ENCODE data around the gene BCL2.

Gene BCL2

DNA sequence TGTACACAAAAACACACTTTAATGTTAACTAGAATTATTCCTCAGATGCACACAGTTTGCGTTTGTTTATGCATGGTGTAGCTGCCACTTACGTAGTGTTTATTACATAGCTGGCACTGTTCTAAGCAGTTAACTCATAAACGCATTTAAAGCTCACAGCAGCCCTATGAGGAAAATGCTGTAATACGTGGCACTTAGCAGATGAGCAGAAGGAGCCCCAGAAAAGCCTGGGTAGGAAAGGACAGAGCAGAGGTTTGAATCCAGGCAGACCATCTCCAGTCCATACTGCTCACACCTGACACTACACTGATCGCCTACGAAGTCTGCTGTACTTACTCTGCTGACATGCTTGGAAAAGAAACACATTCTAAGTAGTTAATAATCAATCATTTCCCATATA lies 66.6 kb downstream of the BCL2 start:
- H3K27me3 ChIP-seq (ENCODE audit: control insufficient read depth, insufficient read depth, low read length) = no peaks in the 10 kb centered on the region
- peak overlapping the region; percentile 3 for H3K4me3 ChIP-seq (ENCODE audit: low read length)
- H3K27ac ChIP-seq (ENCODE audit: low read depth, low read length) = no peak overlapping the region
- no peak overlapping the region for H3K9ac ChIP-seq (ENCODE audit: low read length)
- H3K4me1 ChIP-seq (ENCODE audit: control insufficient read depth, insufficient read depth, low read length) = peaks cover 8% of the 10 kb centered on the region
- no peaks in the 10 kb centered on the region for H3K36me3 ChIP-seq (ENCODE audit: control insufficient read depth, insufficient read depth, low read length)

DNA sequence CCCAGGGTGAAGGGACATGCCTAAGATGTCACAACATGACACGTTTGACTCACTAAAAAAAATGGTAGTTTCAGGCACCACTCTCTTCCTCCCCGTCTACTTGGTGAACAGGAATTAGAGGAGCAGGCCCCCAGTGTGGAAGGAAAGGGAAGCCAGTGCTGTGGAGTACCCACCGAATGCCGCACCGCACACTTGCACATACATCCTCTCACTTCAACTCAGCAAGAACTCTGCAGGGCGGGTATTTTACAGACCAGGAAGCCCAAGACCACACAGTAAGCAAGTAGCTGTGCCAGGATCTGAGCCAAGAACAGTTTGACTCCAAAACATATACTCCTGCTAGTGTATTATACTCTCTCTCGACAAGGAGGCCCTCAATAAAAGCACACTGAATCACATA lies 69.8 kb downstream of the BCL2 start:
- Histone ChIP-seq H3K27me3 (ENCODE audit: control insufficient read depth, insufficient read depth, low read length) (no peaks in the 10 kb centered on the region), H3K36me3 (ENCODE audit: control insufficient read depth, insufficient read depth, low read length) (no peaks in the 10 kb centered on the region), H3K4me1 (ENCODE audit: control insufficient read depth, insufficient read depth, low read length) (peaks cover 8% of the 10 kb centered on the region), H3K4me3 (ENCODE audit: low read length) (no peak overlapping the region), H3K27ac (ENCODE audit: low read depth, low read length) (no peak overlapping the region), H3K9ac (ENCODE audit: low read length) (no peak overlapping the region)

DNA sequence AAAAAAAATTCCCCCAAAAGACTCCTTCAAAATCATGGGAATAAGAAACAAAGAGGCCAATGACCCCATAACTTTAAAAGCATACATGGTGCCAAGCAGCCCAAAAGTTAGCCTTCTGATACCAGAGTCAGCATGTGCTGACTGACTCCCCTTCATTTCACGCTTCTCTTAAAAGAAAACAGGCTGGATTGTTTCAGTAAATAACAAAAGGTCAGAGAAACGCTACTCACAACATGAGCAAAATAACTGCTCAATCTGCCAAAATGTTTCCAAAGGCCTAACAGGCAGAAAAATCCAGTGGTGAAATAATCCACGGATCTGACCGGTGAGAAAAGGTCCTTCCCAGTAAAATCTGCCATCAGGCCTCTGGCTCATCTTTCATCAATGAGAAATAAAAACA lies 71.6 kb downstream of the BCL2 start:
- H3K27ac ChIP-seq (ENCODE audit: low read depth, low read length) = no peak overlapping the region
- no peak overlapping the region for H3K9ac ChIP-seq (ENCODE audit: low read length)
- peaks cover 6% of the 10 kb centered on the region for H3K4me1 ChIP-seq (ENCODE audit: control insufficient read depth, insufficient read depth, low read length)

DNA sequence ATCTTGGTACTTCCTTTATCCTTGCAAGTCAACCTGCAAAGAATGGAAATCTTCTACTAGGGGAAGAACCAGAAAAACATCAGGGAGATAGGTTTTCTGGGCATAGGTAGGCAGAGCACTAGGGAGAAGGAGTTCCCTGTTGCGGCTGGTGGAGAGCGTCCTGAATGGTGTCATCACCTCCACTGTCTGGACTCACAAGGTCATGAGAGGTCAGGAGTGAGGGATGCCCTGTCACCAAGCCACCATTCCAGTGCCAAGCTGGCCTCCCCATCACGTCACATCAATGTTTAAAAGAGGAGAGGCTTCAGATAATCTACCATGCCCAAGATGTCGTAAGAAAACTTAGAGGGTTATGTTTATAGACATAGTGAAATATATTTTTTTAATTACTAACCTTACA lies 72.1 kb downstream of the BCL2 start:
- Histone ChIP-seq H3K27ac (ENCODE audit: low read depth, low read length) (no peak overlapping the region), H3K4me1 (ENCODE audit: control insufficient read depth, insufficient read depth, low read length) (peaks cover 6% of the 10 kb centered on the region), H3K9ac (ENCODE audit: low read length) (no peak overlapping the region)

More for the DNA sequence above, 71.6 kb downstream of the BCL2 start:
- no peaks in the 10 kb centered on the region for H3K27me3 ChIP-seq (ENCODE audit: control insufficient read depth, insufficient read depth, low read length)
- H3K36me3 ChIP-seq (ENCODE audit: control insufficient read depth, insufficient read depth, low read length) = no peaks in the 10 kb centered on the region
- H3K4me3 ChIP-seq (ENCODE audit: low read length) = no peak overlapping the region

DNA sequence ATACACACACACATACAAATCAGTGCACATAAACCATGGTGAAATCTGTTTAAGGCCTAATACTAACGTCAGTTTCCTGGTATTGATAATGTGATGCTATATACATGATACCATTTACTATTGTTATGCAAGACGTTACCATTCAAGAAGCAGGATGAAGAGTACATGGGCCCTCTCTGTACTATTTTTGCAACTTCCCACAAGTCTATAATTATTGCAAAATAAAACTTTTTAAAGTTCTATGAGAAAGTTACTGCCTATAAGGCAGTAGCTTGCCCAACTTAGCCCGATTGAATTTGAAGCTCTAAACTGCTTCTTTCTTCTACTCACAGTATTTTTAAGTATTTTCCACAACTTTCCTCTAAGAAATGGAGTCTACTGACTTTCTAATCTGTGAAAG lies 74.0 kb downstream of the BCL2 start:
- Histone ChIP-seq H3K36me3 (ENCODE audit: control insufficient read depth, insufficient read depth, low read length) (no peaks in the 10 kb centered on the region), H3K4me3 (ENCODE audit: low read length) (no peak overlapping the region), H3K27ac (ENCODE audit: low read depth, low read length) (no peak overlapping the region), H3K27me3 (ENCODE audit: control insufficient read depth, insufficient read depth, low read length) (no peaks in the 10 kb centered on the region), H3K4me1 (ENCODE audit: control insufficient read depth, insufficient read depth, low read length) (peaks cover 6% of the 10 kb centered on the region), H3K9ac (ENCODE audit: low read length) (no peak overlapping the region)

More for the DNA sequence above, 72.1 kb downstream of the BCL2 start:
- Histone ChIP-seq H3K4me3 (ENCODE audit: low read length) (no peak overlapping the region), H3K36me3 (ENCODE audit: control insufficient read depth, insufficient read depth, low read length) (no peaks in the 10 kb centered on the region), H3K27me3 (ENCODE audit: control insufficient read depth, insufficient read depth, low read length) (no peaks in the 10 kb centered on the region)

DNA sequence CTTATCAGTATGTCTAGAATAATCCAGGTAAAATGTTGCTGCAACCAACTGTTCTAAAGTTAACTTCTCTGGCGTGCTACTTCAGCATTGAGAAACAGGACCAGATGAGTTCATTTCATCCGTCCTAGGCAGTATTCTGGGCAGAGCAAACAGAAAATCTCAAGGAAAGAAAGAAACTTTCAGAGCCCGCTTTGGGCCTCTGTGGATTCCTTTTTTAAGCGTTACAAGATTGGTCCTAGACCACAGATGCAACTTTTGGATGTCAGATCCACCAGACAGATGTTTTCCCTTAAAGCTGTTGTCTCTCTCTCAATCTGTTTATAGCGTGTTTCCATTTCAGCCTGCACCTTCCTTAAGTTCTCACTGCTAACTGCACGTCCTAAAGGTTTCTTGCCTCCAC lies 75.0 kb downstream of the BCL2 start:
- H3K27me3 ChIP-seq (ENCODE audit: control insufficient read depth, insufficient read depth, low read length) = no peaks in the 10 kb centered on the region

DNA sequence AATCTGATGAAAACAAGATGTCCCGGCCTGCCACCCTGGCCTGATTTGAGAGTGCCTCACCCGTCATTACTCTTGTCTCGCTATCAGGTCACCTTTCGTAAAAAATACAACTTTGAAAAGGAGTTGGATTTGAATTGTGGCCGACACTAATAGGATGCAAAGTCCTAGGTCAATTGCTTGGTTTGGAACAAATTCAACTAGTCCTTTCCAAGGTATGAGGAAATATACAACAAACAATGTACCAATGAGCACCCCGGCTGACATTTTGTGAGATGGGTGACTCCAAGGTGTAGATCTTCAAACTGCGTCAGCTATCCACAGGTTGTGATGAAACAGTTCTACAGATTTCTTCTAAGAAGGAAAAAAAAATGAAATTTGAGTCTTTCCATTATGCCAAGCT lies 77.8 kb downstream of the BCL2 start:
- Histone ChIP-seq H3K4me3 (ENCODE audit: low read length) (no peak overlapping the region), H3K27me3 (ENCODE audit: control insufficient read depth, insufficient read depth, low read length) (no peaks in the 10 kb centered on the region), H3K4me1 (ENCODE audit: control insufficient read depth, insufficient read depth, low read length) (peaks cover 15% of the 10 kb centered on the region), H3K27ac (ENCODE audit: low read depth, low read length) (no peak overlapping the region), H3K36me3 (ENCODE audit: control insufficient read depth, insufficient read depth, low read length) (no peaks in the 10 kb centered on the region), H3K9ac (ENCODE audit: low read length) (no peak overlapping the region)

More for the DNA sequence above, 75.0 kb downstream of the BCL2 start:
- Histone ChIP-seq H3K27ac (ENCODE audit: low read depth, low read length) (no peak overlapping the region), H3K4me1 (ENCODE audit: control insufficient read depth, insufficient read depth, low read length) (no peaks in the 10 kb centered on the region), H3K9ac (ENCODE audit: low read length) (no peak overlapping the region), H3K4me3 (ENCODE audit: low read length) (no peak overlapping the region), H3K36me3 (ENCODE audit: control insufficient read depth, insufficient read depth, low read length) (no peaks in the 10 kb centered on the region)

DNA sequence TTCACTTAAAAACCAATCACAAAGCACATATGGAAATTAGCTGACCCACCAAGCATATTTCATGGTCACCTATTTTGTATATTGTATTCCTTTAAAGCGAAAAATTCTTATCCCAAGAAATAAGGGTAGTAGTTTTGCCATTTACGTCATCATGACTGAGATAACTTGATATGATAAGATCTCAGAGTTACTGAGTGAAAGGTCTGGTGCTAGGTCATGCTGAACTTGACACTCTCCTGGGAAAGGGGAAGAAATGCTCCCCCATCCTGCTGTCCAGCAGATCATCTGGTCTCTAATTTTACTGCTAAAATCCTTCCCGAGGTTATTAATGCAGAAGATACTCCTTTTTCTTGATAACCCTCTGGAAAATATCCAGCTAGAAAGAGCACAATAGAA lies 78.3 kb downstream of the BCL2 start:
- Histone ChIP-seq H3K36me3 (ENCODE audit: control insufficient read depth, insufficient read depth, low read length) (no peaks in the 10 kb centered on the region), H3K27me3 (ENCODE audit: control insufficient read depth, insufficient read depth, low read length) (no peaks in the 10 kb centered on the region), H3K27ac (ENCODE audit: low read depth, low read length) (no peak overlapping the region), H3K4me1 (ENCODE audit: control insufficient read depth, insufficient read depth, low read length) (peaks cover 15% of the 10 kb centered on the region), H3K4me3 (ENCODE audit: low read length) (no peak overlapping the region), H3K9ac (ENCODE audit: low read length) (no peak overlapping the region)

DNA sequence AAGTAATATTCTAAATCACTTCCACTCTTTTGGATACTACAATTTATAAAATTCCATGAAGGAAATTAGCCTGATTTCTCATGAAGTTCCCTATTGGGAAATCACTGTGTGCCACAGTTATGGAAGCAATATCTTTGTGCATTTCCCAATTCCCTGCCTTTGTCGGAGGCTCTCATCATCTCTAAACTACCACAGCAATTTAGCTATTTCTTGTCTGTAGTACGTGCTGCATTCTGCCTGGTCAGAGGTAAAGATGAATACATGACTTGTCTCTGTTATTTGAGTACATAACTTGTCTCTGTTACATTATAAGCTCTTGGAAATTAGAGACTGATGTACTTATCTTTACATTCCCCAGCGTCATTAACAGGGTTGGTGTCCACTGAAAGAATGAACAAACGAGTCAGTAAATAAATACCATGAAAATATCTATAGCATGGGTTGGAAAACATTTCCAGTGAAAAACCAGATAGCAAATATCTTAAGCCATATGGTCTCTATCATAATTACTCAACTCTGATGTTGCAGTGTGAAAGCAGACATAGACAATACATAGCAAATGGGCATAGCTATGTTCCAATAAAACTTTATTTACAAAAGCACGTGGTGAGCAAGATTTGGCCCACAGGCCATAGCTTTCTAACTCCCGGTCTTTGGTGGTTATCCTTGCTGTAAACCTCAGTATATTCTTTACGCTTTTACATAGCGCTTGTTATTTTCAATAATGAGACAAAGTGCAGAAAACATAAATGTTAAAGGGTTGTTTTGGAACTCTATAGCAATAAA lies 78.8 kb downstream of the BCL2 start:
- H3K27ac ChIP-seq (ENCODE audit: low read depth, low read length) = no peak overlapping the region
- H3K9ac ChIP-seq (ENCODE audit: low read length) = no peak overlapping the region

DNA sequence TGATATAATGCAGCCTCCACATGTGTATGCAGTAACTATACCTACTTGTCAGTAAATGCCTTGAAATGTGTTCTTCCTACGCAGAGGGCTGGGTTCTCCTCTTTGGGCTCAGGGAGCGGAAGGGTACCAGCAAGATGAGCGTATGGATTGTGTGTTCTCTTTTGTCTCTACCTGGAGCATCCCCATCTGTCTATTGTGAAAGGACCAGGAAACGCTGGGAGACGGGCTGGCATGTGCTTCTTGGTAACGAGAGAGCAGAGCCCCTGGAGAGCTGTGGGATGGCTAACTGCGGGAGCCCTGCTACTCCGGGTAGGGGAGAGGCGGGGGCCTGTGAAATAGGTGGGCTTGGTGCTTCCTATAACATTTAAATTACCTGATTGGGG lies 80.9 kb downstream of the BCL2 start:
- Histone ChIP-seq H3K27ac (ENCODE audit: low read depth, low read length) (peak overlapping the region; percentile 80), H3K4me3 (ENCODE audit: low read length) (no peak overlapping the region), H3K9ac (ENCODE audit: low read length) (no peak overlapping the region), H3K4me1 (ENCODE audit: control insufficient read depth, insufficient read depth, low read length) (peaks cover 15% of the 10 kb centered on the region), H3K27me3 (ENCODE audit: control insufficient read depth, insufficient read depth, low read length) (no peaks in the 10 kb centered on the region), H3K36me3 (ENCODE audit: control insufficient read depth, insufficient read depth, low read length) (no peaks in the 10 kb centered on the region)

More for the DNA sequence above, 78.8 kb downstream of the BCL2 start:
- no peaks in the 10 kb centered on the region for H3K27me3 ChIP-seq (ENCODE audit: control insufficient read depth, insufficient read depth, low read length)
- peaks cover 15% of the 10 kb centered on the region for H3K4me1 ChIP-seq (ENCODE audit: control insufficient read depth, insufficient read depth, low read length)
- no peaks in the 10 kb centered on the region for H3K36me3 ChIP-seq (ENCODE audit: control insufficient read depth, insufficient read depth, low read length)
- no peak overlapping the region for H3K4me3 ChIP-seq (ENCODE audit: low read length)

DNA sequence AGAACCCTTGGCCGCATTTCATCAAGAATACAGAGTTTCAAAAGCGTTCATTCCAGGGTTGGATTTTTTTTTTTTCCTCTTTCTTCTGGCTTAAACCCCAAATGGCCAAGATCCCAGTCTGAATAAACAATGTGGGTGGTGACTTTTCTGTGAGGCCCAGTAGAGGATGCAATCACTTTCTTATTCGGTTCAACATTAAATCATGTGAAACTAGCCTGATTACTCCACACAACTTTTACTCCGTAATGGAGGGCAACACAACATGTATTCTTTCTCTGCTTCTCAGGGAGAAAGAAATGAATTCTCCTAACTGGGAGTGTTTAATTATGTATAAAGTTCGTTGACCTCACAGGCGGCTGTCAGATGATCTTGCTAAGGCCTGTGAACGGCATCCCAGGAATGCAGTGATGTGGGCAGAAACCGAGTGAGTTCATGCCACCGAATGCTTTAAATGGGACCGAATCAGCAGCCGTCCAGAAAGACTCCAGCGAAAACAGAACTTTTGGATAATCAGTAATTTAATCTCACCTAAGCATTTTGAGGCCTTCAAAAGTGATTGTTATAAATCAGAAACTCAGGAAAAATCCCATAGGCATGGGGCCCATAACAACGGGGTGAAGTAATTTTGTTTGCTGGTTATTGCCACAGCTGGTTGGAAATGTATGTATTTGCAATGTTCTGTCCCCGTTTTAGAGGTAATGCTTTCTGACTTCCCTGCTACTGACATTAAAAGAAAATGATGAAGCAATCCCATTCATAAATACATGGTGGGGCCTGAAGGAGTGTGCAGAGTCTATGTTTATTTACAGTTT lies 81.5 kb downstream of the BCL2 start:
- H3K4me3 ChIP-seq (ENCODE audit: low read length) = peak overlapping the region; percentile 24
- H3K9ac ChIP-seq (ENCODE audit: low read length) = no peak overlapping the region
- H3K36me3 ChIP-seq (ENCODE audit: control insufficient read depth, insufficient read depth, low read length) = no peaks in the 10 kb centered on the region
- peaks cover 15% of the 10 kb centered on the region for H3K4me1 ChIP-seq (ENCODE audit: control insufficient read depth, insufficient read depth, low read length)
- H3K27ac ChIP-seq (ENCODE audit: low read depth, low read length) = peak overlapping the region; percentile 80
- no peaks in the 10 kb centered on the region for H3K27me3 ChIP-seq (ENCODE audit: control insufficient read depth, insufficient read depth, low read length)

DNA sequence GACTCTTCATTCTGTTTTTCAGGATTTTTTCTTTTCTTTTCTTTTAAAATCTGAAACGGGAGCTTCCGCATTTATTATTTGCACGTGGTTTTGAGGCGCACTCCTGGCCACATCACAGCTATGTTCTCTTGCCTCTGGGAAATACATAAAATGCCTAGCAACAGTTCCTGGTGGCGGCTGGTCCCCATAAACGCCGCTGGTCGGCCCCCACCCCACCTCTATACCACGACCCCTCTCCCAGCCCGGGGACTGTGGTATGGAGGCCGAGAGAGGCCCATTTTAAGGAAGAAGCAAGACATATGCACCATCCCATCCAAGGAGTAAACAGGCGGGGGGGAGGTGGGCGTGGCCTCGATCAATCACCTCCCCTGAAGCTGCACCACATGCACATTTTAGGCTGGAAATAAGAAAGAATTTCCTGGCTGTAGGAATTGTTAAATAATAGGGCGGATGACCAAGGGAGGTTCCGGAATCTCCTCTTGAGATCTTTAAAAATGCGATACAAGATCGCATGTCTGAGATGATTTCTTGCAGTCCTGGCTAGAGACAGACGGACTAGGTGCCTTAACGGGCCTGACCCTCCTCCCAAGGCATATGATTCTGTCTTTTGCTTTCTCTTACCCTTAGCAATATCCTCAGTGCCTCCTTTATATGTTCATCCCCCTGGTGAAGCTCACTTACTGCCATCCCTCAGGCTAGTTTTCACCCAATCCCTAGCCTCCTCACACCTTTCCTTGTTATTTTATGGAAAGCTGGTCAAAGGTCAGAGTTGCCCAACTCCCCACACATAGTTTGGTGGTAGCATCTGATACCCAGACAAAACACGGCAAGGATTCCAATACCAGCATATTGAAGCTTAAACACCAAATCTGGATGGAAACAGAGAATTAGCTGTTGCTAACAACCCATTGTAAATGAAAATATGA lies 82.4 kb downstream of the BCL2 start:
- H3K4me3 ChIP-seq (ENCODE audit: low read length) = peak overlapping the region; percentile 44
- peak overlapping the region; percentile 80 for H3K27ac ChIP-seq (ENCODE audit: low read depth, low read length)
- no peaks in the 10 kb centered on the region for H3K27me3 ChIP-seq (ENCODE audit: control insufficient read depth, insufficient read depth, low read length)
- no peaks in the 10 kb centered on the region for H3K36me3 ChIP-seq (ENCODE audit: control insufficient read depth, insufficient read depth, low read length)
- H3K9ac ChIP-seq (ENCODE audit: low read length) = no peak overlapping the region
- peaks cover 15% of the 10 kb centered on the region for H3K4me1 ChIP-seq (ENCODE audit: control insufficient read depth, insufficient read depth, low read length)

Data from rectal smooth muscle tissue (tissue), 1 donor.